22Rv1 (cell line): ENCODE data around the gene ESR1.
"Not testable (repeated sequence)": the region's sequence is repeated elsewhere in the genome, so short reads cannot be mapped to it uniquely, and the experiment has no call there.

Experiments used
- H3K27ac ChIP-seq: fragments of 450-650 bp; 2 replicates; pipeline ENCODE4 v1.5.1; 2017
- CTCF ChIP-seq: fragments of 450-650 bp; IDR thresholded peaks from 2 replicates; pipeline ENCODE4 v1.5.1; 2017; ENCODE audit warnings: mild to moderate bottlenecking
- ZFX ChIP-seq: fragments of 450-650 bp; IDR thresholded peaks from 2 replicates; pipeline ENCODE4 v1.6.1; 2017; ENCODE audit warnings: antibody characterized with exemption, borderline replicate concordance

Gene ESR1

GRCh38 chr6:151847064-151847463, 39.6 kb downstream of the ESR1 start:
- no peak overlapping the region for H3K27ac ChIP-seq
- no peak for TF ChIP-seq CTCF
- TF ChIP-seq ZFX, result no peak

GRCh38 chr6:151850479-151851003, 43.1 kb downstream of the ESR1 start:
- H3K27ac ChIP-seq, result no peak overlapping the region
- TF ChIP-seq ZFX, result no peak
- TF ChIP-seq CTCF, result no peak

- no peak overlapping the region for H3K27ac ChIP-seq
- TF ChIP-seq ZFX, result no peak
- TF ChIP-seq CTCF, result no peak
Observed at GRCh38 chr6:151858294-151858693, 50.8 kb downstream of the ESR1 start.

GRCh38 chr6:151862461-151862860, 55.0 kb downstream of the ESR1 start:
- no peak overlapping the region for H3K27ac ChIP-seq
- TF ChIP-seq ZFX, result no peak
- TF ChIP-seq CTCF, result no peak

GRCh38 chr6:151867361-151867869, 59.9 kb downstream of the ESR1 start:
- not testable (repeated sequence) for H3K27ac ChIP-seq

- H3K27ac ChIP-seq, result no peak overlapping the region
- TF ChIP-seq ZFX, result no peak
- TF ChIP-seq CTCF, result no peak
Observed at GRCh38 chr6:151869345-151869744, 61.9 kb downstream of the ESR1 start.

- no peak overlapping the region for H3K27ac ChIP-seq
- TF ChIP-seq CTCF (no peak), ZFX (no peak)
Observed at GRCh38 chr6:151869787-151870186, 62.3 kb downstream of the ESR1 start.

- TF ChIP-seq ZFX, result no peak
- TF ChIP-seq CTCF, result no peak
- no peak overlapping the region for H3K27ac ChIP-seq
Observed at GRCh38 chr6:151870375-151870774, 62.9 kb downstream of the ESR1 start.
